ENCODE results near the gene TRIP13.
"Not testable (repeated sequence)": the region's sequence is repeated elsewhere in the genome, so short reads cannot be mapped to it uniquely, and the experiment has no call there.

TRIP13 gene

GRCh38 chr5:922436-923280 lies 30.0 kb downstream of the TRIP13 start:
- Histone ChIP-seq H3K36me3 (ENCODE audit: control insufficient read depth, insufficient read depth, low read length) (peaks cover 28% of the 10 kb centered on the region), H3K4me3 (ENCODE audit: extremely low read depth, insufficient read depth, low read length, poor library complexity, severe bottlenecking) (no peak overlapping the region), H3K27ac (ENCODE audit: low read depth, low read length, severe bottlenecking) (no peak overlapping the region), H3K9me3 (ENCODE audit: control insufficient read depth, low read length) (peaks cover 4% of the 10 kb centered on the region), H3K4me1 (ENCODE audit: control insufficient read depth, insufficient read depth, low read length, poor library complexity, severe bottlenecking) (peaks cover 14% of the 10 kb centered on the region)
- WGBS, 2 experiments (ENCODE audit: insufficient coverage in 2 of 2) = 90 to 93% methylated on average over 14 to 16 of the region's 17 CpGs

DNA sequence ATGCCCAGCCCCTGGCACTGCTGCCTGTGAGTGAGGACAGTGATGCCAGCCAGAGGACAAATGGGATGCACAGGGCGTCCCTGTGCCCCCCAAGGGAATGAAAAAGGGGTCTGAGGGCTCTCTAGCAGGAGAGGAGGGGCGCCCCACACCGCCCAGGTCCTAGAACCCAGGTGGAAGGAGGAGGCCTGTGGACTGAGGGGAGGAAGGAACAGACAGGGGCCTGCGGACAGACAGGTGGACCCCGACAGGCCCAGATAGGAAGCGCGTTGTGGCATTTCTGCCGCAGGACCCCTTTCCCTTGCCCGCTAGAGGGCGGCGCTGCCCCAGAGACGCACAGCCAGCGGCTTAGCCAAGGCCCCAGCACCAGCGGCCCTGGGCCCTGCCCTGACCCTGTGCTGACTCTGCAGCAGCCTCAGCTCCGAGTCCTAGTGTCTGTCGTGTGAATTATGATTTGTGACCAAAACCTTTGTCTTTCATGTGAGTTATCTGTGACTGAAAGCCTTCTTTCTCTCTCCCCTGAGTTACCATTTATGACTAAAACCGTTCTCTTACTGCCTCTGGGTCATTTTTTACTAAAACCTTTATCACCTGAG lies 30.7 kb downstream of the TRIP13 start:
- Histone ChIP-seq H3K4me1 (ENCODE audit: control insufficient read depth, insufficient read depth, low read length, poor library complexity, severe bottlenecking) (peaks cover 14% of the 10 kb centered on the region), H3K27ac (ENCODE audit: low read depth, low read length, severe bottlenecking) (no peak overlapping the region), H3K4me3 (ENCODE audit: extremely low read depth, insufficient read depth, low read length, poor library complexity, severe bottlenecking) (no peak overlapping the region), H3K9me3 (ENCODE audit: control insufficient read depth, low read length) (peaks cover 4% of the 10 kb centered on the region), H3K36me3 (ENCODE audit: control insufficient read depth, insufficient read depth, low read length) (peaks cover 21% of the 10 kb centered on the region)
- 22 to 29% methylated on average over 11 to 12 of the region's 17 CpGs for WGBS, 2 experiments (ENCODE audit: insufficient coverage in 2 of 2)

- Histone ChIP-seq H3K4me1 (ENCODE audit: control insufficient read depth, insufficient read depth, low read length, poor library complexity, severe bottlenecking) (peaks cover 5% of the 10 kb centered on the region), H3K36me3 (ENCODE audit: control insufficient read depth, insufficient read depth, low read length) (peaks cover 7% of the 10 kb centered on the region), H3K4me3 (ENCODE audit: extremely low read depth, insufficient read depth, low read length, poor library complexity, severe bottlenecking) (peak overlapping the region; percentile 22), H3K9me3 (ENCODE audit: control insufficient read depth, low read length) (no peaks in the 10 kb centered on the region), H3K27ac (ENCODE audit: low read depth, low read length, severe bottlenecking) (no peak overlapping the region)
- 17 to 21% methylated on average over 46 to 54 of the region's 65 CpGs for WGBS, 2 experiments (ENCODE audit: insufficient coverage in 2 of 2)
Measured at GRCh38 chr5:926417-927171, 33.9 kb downstream of the TRIP13 start.

GRCh38 chr5:927172-928015 lies 34.7 kb downstream of the TRIP13 start:
- no peaks in the 10 kb centered on the region for H3K9me3 ChIP-seq (ENCODE audit: control insufficient read depth, low read length)
- WGBS, 2 experiments (ENCODE audit: insufficient coverage in 2 of 2) = 72 to 88% methylated on average over 18 to 19 of the region's 30 CpGs
- peaks cover 5% of the 10 kb centered on the region for H3K4me1 ChIP-seq (ENCODE audit: control insufficient read depth, insufficient read depth, low read length, poor library complexity, severe bottlenecking)
- no peak overlapping the region for H3K4me3 ChIP-seq (ENCODE audit: extremely low read depth, insufficient read depth, low read length, poor library complexity, severe bottlenecking)
- H3K27ac ChIP-seq (ENCODE audit: low read depth, low read length, severe bottlenecking) = no peak overlapping the region
- no peaks in the 10 kb centered on the region for H3K36me3 ChIP-seq (ENCODE audit: control insufficient read depth, insufficient read depth, low read length)

GRCh38 chr5:929182-929581 lies 36.5 kb downstream of the TRIP13 start:
- H3K4me1 ChIP-seq (ENCODE audit: control insufficient read depth, insufficient read depth, low read length, poor library complexity, severe bottlenecking); H3K36me3 ChIP-seq (ENCODE audit: control insufficient read depth, insufficient read depth, low read length); H3K9me3 ChIP-seq (ENCODE audit: control insufficient read depth, low read length); H3K4me3 ChIP-seq (ENCODE audit: extremely low read depth, insufficient read depth, low read length, poor library complexity, severe bottlenecking); H3K27ac ChIP-seq (ENCODE audit: low read depth, low read length, severe bottlenecking): not testable (repeated sequence)

DNA sequence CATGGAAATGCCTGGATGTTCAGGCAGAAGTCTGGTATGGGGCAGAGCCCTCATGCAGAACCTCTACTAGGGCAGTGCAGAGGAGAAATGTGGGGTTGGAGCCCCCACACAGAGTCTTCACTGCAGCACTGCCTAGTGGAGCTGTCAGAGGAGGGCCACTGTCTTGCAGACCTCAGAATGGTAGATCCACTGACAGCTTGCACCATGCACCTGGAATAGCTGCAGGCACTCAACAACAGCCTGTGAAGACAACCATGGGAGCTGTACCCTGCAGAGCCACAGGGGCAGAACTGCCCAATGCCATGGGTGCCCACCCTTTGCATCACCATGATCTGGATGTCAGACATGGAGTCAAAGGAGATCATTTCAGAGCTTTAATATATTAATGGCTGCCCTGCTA lies 36.9 kb downstream of the TRIP13 start:
- Histone ChIP-seq H3K36me3 (ENCODE audit: control insufficient read depth, insufficient read depth, low read length) (no peaks in the 10 kb centered on the region), H3K27ac (ENCODE audit: low read depth, low read length, severe bottlenecking) (no peak overlapping the region), H3K4me3 (ENCODE audit: extremely low read depth, insufficient read depth, low read length, poor library complexity, severe bottlenecking) (no peak overlapping the region), H3K9me3 (ENCODE audit: control insufficient read depth, low read length) (no peaks in the 10 kb centered on the region), H3K4me1 (ENCODE audit: control insufficient read depth, insufficient read depth, low read length, poor library complexity, severe bottlenecking) (peaks cover 5% of the 10 kb centered on the region)

DNA sequence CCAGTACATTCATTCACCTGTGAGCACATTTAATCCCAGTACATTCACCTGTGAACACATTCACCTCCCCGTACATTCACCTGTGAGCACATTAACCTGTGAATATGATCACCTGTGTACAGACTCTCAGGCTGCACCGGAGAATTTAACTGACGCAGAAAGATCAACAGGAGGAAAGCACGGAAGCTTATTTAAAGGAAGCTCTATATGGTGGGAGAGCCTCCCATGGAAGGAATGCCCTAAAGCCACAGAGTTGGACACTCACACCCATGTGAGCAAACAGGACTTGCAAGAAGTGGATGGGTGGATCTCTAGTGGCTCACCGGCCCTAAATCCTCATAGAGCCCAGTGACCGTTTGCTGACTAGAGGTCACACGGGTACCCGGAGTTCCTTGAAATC lies 38.2 kb downstream of the TRIP13 start:
- Histone ChIP-seq H3K36me3 (ENCODE audit: control insufficient read depth, insufficient read depth, low read length) (no peaks in the 10 kb centered on the region), H3K9me3 (ENCODE audit: control insufficient read depth, low read length) (no peaks in the 10 kb centered on the region), H3K4me1 (ENCODE audit: control insufficient read depth, insufficient read depth, low read length, poor library complexity, severe bottlenecking) (peaks cover 5% of the 10 kb centered on the region), H3K4me3 (ENCODE audit: extremely low read depth, insufficient read depth, low read length, poor library complexity, severe bottlenecking) (no peak overlapping the region), H3K27ac (ENCODE audit: low read depth, low read length, severe bottlenecking) (no peak overlapping the region)
- WGBS, 2 experiments (ENCODE audit: insufficient coverage in 2 of 2) = 92 to 96% methylated on average over 4 to 8 of the region's 8 CpGs

- no peaks in the 10 kb centered on the region for H3K9me3 ChIP-seq (ENCODE audit: control insufficient read depth, low read length)
- H3K4me1 ChIP-seq (ENCODE audit: control insufficient read depth, insufficient read depth, low read length, poor library complexity, severe bottlenecking) = peaks cover 2% of the 10 kb centered on the region
- H3K27ac ChIP-seq (ENCODE audit: low read depth, low read length, severe bottlenecking) = no peak overlapping the region
- 86 to 92% methylated on average over 12 to 13 of the region's 13 CpGs for WGBS, 2 experiments (ENCODE audit: insufficient coverage in 2 of 2)
- H3K4me3 ChIP-seq (ENCODE audit: extremely low read depth, insufficient read depth, low read length, poor library complexity, severe bottlenecking) = no peak overlapping the region
- H3K36me3 ChIP-seq (ENCODE audit: control insufficient read depth, insufficient read depth, low read length) = no peaks in the 10 kb centered on the region
Measured at GRCh38 chr5:931570-932145, 39.0 kb downstream of the TRIP13 start.

GRCh38 chr5:932151-932627 lies 39.5 kb downstream of the TRIP13 start:
- no peak overlapping the region for H3K27ac ChIP-seq (ENCODE audit: low read depth, low read length, severe bottlenecking)
- H3K4me3 ChIP-seq (ENCODE audit: extremely low read depth, insufficient read depth, low read length, poor library complexity, severe bottlenecking) = no peak overlapping the region
- no peaks in the 10 kb centered on the region for H3K36me3 ChIP-seq (ENCODE audit: control insufficient read depth, insufficient read depth, low read length)
- no peaks in the 10 kb centered on the region for H3K9me3 ChIP-seq (ENCODE audit: control insufficient read depth, low read length)
- no peaks in the 10 kb centered on the region for H3K4me1 ChIP-seq (ENCODE audit: control insufficient read depth, insufficient read depth, low read length, poor library complexity, severe bottlenecking)
- 84 to 88% methylated on average over 3 to 5 of the region's 8 CpGs for WGBS, 2 experiments (ENCODE audit: insufficient coverage in 2 of 2)

DNA sequence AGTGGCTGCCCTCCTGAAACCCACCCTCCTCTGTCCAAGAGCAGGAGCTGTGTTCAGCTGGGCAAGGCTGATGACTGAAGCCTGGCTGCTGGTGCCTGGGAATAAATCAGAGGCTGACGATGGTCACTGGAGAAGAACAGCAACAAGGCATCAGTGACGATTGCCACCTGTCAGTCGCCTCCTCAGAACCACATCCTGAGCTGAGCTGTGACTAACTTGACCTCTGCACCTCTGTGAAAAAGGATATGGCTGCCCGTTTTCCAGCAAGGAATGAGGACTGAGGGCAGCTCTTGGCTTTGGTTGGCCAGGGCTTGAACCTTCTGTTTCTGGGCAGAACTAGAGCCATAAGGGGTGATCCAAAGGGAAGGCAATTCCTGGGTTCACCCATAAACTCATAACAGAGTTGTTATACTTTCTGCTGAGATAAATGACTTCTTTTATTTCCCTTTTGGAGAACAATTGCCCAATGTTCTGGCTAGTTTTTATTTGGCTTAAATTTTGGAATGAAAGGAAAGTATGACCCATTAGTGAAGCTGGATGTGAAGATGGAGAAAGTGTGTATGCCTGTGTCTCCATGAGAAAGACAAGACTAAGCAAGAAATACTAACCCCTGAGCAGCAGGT lies 40.1 kb downstream of the TRIP13 start:
- 87 to 90% methylated on average over 4 of the region's 4 CpGs for WGBS, 2 experiments (ENCODE audit: insufficient coverage in 2 of 2)
- no peaks in the 10 kb centered on the region for H3K9me3 ChIP-seq (ENCODE audit: control insufficient read depth, low read length)
- H3K4me1 ChIP-seq (ENCODE audit: control insufficient read depth, insufficient read depth, low read length, poor library complexity, severe bottlenecking) = no peaks in the 10 kb centered on the region
- no peak overlapping the region for H3K27ac ChIP-seq (ENCODE audit: low read depth, low read length, severe bottlenecking)
- no peak overlapping the region for H3K4me3 ChIP-seq (ENCODE audit: extremely low read depth, insufficient read depth, low read length, poor library complexity, severe bottlenecking)
- H3K36me3 ChIP-seq (ENCODE audit: control insufficient read depth, insufficient read depth, low read length) = no peaks in the 10 kb centered on the region
